ENCODE data around the gene VAT1L. TPM values are rescaled to one million over a fixed set of nuclear protein-coding genes. Genes with fewer than 3 reads are reported as not detected.

The VAT1L gene
- total and polyA plus RNA-seq, 2 experiments from 2014 or later, result 11.0 to 24.4 TPM

DNA sequence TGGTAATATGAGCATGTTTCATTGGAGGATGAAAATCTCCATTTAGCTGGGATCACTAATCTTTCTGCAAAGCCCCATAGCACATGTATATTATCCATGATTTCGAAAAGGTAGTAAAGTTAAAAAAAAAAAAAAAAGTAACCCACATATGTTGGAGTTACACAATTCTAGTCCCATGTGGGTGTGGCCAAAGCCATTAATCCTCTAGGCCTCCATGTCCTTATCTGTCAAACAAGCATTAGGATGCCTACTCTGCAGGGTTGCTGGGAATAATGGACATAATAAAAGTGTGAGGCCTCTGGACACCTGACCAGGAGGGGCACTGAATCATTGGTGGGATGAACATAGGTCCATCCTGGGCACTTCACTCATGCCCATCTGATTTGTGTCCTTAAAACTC, 29.2 kb upstream of the VAT1L start:
- Histone ChIP-seq H3K79me2 (replicated peaks; ENCODE audit: insufficient read depth) (no peaks in the 10 kb centered on the region), H3K4me2 (no peak overlapping the region), H3K4me1 (ENCODE audit: insufficient read depth) (no peaks in the 10 kb centered on the region), H3F3A (replicated peaks; ENCODE audit: low read depth) (no peaks in the 10 kb centered on the region), H3K27me3 (ENCODE audit: insufficient read depth) (no peaks in the 10 kb centered on the region), H4K20me1 (replicated peaks; ENCODE audit: insufficient read depth) (no peaks in the 10 kb centered on the region), H3K27ac (ENCODE audit: low read depth) (no peak overlapping the region), H3K36me3 (ENCODE audit: insufficient read depth) (no peaks in the 10 kb centered on the region), H3K4me3 (no peak overlapping the region), H2AFZ (no peak overlapping the region), H3K9me2 (ENCODE audit: insufficient read depth) (peaks cover 5% of the 10 kb centered on the region; the same call in 1 of the 2 replicates)
- no peak for DNase-seq (ENCODE audit: low spot score)
- no peak for ATAC-seq
- H3K4me3 Mint-ChIP-seq, result no peak overlapping the region
- no peaks in the 10 kb centered on the region for H3K4me1 Mint-ChIP-seq
- H3K27me3 Mint-ChIP-seq (ENCODE audit: insufficient read depth, low read depth, poor library complexity), result no peaks in the 10 kb centered on the region
- H3K27ac Mint-ChIP-seq, result no peak overlapping the region
- TF ChIP-seq, protein P1, sequence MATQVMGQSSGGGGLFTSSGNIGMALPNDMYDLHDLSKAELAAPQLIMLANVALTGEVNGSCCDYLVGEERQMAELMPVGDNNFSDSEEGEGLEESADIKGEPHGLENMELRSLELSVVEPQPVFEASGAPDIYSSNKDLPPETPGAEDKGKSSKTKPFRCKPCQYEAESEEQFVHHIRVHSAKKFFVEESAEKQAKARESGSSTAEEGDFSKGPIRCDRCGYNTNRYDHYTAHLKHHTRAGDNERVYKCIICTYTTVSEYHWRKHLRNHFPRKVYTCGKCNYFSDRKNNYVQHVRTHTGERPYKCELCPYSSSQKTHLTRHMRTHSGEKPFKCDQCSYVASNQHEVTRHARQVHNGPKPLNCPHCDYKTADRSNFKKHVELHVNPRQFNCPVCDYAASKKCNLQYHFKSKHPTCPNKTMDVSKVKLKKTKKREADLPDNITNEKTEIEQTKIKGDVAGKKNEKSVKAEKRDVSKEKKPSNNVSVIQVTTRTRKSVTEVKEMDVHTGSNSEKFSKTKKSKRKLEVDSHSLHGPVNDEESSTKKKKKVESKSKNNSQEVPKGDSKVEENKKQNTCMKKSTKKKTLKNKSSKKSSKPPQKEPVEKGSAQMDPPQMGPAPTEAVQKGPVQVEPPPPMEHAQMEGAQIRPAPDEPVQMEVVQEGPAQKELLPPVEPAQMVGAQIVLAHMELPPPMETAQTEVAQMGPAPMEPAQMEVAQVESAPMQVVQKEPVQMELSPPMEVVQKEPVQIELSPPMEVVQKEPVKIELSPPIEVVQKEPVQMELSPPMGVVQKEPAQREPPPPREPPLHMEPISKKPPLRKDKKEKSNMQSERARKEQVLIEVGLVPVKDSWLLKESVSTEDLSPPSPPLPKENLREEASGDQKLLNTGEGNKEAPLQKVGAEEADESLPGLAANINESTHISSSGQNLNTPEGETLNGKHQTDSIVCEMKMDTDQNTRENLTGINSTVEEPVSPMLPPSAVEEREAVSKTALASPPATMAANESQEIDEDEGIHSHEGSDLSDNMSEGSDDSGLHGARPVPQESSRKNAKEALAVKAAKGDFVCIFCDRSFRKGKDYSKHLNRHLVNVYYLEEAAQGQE (IDR thresholded peaks at IDR 0.05; ENCODE audit: unreplicated experiment), result no peak
- TF ChIP-seq STAT1 (IDR thresholded peaks at IDR 0.05; ENCODE audit: unreplicated experiment) (no peak), EZH2phosphoT487 (IDR thresholded peaks at IDR 0.05; ENCODE audit: unreplicated experiment) (no peak), ZNF331 (CRISPR knock-in tag; IDR thresholded peaks at IDR 0.05; ENCODE audit: low read depth) (no peak), EZH2 (IDR thresholded peaks at IDR 0.05; ENCODE audit: low read depth, unreplicated experiment) (no peak), POLR2AphosphoS5 (IDR thresholded peaks at IDR 0.05; ENCODE audit: low read depth) (no peak), NANOG (IDR thresholded peaks at IDR 0.05; ENCODE audit: borderline replicate concordance) (no peak), CREB1 (CRISPR knock-in tag; IDR thresholded peaks at IDR 0.05; ENCODE audit: low read depth) (no peak), ZNF114 (CRISPR knock-in tag; IDR thresholded peaks at IDR 0.05) (no peak), JUNB (IDR thresholded peaks at IDR 0.05; ENCODE audit: unreplicated experiment) (no peak)
- TF ChIP-seq, protein P2, sequence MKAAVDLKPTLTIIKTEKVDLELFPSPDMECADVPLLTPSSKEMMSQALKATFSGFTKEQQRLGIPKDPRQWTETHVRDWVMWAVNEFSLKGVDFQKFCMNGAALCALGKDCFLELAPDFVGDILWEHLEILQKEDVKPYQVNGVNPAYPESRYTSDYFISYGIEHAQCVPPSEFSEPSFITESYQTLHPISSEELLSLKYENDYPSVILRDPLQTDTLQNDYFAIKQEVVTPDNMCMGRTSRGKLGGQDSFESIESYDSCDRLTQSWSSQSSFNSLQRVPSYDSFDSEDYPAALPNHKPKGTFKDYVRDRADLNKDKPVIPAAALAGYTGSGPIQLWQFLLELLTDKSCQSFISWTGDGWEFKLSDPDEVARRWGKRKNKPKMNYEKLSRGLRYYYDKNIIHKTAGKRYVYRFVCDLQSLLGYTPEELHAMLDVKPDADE (IDR thresholded peaks at IDR 0.05), result no peak
- TF ChIP-seq, protein P3, sequence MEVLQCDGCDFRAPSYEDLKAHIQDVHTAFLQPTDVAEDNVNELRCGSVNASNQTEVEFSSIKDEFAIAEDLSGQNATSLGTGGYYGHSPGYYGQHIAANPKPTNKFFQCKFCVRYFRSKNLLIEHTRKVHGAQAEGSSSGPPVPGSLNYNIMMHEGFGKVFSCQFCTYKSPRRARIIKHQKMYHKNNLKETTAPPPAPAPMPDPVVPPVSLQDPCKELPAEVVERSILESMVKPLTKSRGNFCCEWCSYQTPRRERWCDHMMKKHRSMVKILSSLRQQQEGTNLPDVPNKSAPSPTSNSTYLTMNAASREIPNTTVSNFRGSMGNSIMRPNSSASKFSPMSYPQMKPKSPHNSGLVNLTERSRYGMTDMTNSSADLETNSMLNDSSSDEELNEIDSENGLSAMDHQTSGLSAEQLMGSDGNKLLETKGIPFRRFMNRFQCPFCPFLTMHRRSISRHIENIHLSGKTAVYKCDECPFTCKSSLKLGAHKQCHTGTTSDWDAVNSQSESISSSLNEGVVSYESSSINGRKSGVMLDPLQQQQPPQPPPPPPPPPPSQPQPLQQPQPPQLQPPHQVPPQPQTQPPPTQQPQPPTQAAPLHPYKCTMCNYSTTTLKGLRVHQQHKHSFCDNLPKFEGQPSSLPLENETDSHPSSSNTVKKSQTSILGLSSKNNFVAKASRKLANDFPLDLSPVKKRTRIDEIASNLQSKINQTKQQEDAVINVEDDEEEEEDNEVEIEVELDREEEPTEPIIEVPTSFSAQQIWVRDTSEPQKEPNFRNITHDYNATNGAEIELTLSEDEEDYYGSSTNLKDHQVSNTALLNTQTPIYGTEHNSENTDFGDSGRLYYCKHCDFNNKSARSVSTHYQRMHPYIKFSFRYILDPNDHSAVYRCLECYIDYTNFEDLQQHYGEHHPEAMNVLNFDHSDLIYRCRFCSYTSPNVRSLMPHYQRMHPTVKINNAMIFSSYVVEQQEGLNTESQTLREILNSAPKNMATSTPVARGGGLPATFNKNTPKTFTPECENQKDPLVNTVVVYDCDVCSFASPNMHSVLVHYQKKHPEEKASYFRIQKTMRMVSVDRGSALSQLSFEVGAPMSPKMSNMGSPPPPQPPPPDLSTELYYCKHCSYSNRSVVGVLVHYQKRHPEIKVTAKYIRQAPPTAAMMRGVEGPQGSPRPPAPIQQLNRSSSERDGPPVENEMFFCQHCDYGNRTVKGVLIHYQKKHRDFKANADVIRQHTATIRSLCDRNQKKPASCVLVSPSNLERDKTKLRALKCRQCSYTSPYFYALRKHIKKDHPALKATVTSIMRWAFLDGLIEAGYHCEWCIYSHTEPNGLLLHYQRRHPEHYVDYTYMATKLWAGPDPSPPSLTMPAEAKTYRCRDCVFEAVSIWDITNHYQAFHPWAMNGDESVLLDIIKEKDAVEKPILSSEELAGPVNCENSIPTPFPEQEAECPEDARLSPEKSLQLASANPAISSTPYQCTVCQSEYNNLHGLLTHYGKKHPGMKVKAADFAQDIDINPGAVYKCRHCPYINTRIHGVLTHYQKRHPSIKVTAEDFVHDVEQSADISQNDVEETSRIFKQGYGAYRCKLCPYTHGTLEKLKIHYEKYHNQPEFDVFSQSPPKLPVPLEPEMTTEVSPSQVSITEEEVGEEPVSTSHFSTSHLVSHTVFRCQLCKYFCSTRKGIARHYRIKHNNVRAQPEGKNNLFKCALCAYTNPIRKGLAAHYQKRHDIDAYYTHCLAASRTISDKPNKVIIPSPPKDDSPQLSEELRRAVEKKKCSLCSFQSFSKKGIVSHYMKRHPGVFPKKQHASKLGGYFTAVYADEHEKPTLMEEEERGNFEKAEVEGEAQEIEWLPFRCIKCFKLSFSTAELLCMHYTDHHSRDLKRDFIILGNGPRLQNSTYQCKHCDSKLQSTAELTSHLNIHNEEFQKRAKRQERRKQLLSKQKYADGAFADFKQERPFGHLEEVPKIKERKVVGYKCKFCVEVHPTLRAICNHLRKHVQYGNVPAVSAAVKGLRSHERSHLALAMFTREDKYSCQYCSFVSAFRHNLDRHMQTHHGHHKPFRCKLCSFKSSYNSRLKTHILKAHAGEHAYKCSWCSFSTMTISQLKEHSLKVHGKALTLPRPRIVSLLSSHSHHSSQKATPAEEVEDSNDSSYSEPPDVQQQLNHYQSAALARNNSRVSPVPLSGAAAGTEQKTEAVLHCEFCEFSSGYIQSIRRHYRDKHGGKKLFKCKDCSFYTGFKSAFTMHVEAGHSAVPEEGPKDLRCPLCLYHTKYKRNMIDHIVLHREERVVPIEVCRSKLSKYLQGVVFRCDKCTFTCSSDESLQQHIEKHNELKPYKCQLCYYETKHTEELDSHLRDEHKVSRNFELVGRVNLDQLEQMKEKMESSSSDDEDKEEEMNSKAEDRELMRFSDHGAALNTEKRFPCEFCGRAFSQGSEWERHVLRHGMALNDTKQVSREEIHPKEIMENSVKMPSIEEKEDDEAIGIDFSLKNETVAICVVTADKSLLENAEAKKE (CRISPR knock-in tag; IDR thresholded peaks at IDR 0.05), result no peak
- TF ChIP-seq, protein P4, sequence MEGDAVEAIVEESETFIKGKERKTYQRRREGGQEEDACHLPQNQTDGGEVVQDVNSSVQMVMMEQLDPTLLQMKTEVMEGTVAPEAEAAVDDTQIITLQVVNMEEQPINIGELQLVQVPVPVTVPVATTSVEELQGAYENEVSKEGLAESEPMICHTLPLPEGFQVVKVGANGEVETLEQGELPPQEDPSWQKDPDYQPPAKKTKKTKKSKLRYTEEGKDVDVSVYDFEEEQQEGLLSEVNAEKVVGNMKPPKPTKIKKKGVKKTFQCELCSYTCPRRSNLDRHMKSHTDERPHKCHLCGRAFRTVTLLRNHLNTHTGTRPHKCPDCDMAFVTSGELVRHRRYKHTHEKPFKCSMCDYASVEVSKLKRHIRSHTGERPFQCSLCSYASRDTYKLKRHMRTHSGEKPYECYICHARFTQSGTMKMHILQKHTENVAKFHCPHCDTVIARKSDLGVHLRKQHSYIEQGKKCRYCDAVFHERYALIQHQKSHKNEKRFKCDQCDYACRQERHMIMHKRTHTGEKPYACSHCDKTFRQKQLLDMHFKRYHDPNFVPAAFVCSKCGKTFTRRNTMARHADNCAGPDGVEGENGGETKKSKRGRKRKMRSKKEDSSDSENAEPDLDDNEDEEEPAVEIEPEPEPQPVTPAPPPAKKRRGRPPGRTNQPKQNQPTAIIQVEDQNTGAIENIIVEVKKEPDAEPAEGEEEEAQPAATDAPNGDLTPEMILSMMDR (conservative IDR thresholded peaks at IDR 0.05; ENCODE audit: low read depth in 2 of 2), result no peak
- H3K9me3 Mint-ChIP-seq, result peaks cover 3% of the 10 kb centered on the region; the same call in 1 of the 3 replicates
- H3K36me3 Mint-ChIP-seq (ENCODE audit: low read depth), result no peaks in the 10 kb centered on the region

All from GM23338 (cell line).